ENCODE data around the gene NOL3.

DNA sequence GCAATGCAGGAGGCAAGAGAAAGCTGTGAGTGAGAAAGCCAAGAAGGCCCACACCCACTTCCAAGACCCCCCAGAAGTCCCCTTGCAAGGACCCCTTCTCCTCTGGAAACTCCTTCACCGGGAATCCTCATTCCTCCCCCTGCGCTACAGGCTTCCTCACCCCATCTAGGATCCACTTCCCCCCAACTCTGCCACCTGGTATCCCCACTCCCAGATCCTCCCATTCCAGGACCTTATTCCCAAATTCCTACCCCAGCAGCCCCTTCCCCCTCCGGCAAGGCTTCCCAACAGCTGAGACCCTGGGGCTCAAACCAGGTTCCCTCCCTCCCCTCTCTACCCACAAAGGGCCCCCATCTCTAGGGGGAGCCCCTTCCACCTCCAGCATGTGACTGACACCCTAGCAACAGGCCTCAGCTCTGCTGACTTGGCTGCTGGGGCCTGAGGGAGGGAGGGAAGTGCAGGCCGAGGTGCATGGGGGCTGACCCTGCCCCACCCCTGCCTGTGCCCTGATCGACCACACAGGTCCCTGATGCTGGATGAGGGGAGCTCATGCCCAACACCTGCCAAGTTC, 3.7 kb upstream of the NOL3 start:
- TF ChIP-seq, protein P1, sequence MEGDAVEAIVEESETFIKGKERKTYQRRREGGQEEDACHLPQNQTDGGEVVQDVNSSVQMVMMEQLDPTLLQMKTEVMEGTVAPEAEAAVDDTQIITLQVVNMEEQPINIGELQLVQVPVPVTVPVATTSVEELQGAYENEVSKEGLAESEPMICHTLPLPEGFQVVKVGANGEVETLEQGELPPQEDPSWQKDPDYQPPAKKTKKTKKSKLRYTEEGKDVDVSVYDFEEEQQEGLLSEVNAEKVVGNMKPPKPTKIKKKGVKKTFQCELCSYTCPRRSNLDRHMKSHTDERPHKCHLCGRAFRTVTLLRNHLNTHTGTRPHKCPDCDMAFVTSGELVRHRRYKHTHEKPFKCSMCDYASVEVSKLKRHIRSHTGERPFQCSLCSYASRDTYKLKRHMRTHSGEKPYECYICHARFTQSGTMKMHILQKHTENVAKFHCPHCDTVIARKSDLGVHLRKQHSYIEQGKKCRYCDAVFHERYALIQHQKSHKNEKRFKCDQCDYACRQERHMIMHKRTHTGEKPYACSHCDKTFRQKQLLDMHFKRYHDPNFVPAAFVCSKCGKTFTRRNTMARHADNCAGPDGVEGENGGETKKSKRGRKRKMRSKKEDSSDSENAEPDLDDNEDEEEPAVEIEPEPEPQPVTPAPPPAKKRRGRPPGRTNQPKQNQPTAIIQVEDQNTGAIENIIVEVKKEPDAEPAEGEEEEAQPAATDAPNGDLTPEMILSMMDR (IDR thresholded peaks at IDR 0.05; ENCODE audit: low read length) = no peak
- no peak for TF ChIP-seq EZH2 (optimal IDR thresholded peaks at IDR 0.05; ENCODE audit: low read depth, low read length)
- no peak for TF ChIP-seq EZH2phosphoT487 (IDR thresholded peaks at IDR 0.05; ENCODE audit: low read length)
